Measurements from ENCODE around the gene GPRIN2. TPM values are rescaled to one million over a fixed set of nuclear protein-coding genes. Genes with fewer than 3 reads are reported as not detected.
A peak's percentile ranks its signal among the peaks of the same experiment; 100 is the strongest.

The GPRIN2 gene
- total RNA-seq, 4 donors from 2014 or later, result 32.8 to 61.2 (median 40.4) TPM

GRCh38 chr10:46553238-46554049 lies 3.0 kb downstream of the GPRIN2 start:
- 77% methylated on average over 2 of the region's 2 CpGs for WGBS
- H3K9me3 ChIP-seq, result no peaks in the 10 kb centered on the region
- H3K4me3 ChIP-seq, result no peak overlapping the region
- DNase-seq (ENCODE audit: low spot score in 2 of 2), result peak; percentile 63 to 80
- TF ChIP-seq CTCF (IDR thresholded peaks at IDR 0.05) (no peak), POLR2A (IDR thresholded peaks at IDR 0.05) (no peak), EP300 (IDR thresholded peaks at IDR 0.05) (no peak), POLR2AphosphoS5 (IDR thresholded peaks at IDR 0.05) (no peak)
- H3K4me1 ChIP-seq, result peaks cover 19% of the 10 kb centered on the region
- H3K27ac ChIP-seq, result no peak overlapping the region
- peaks cover 39% of the 10 kb centered on the region for H3K27me3 ChIP-seq
- H3K36me3 ChIP-seq, result no peaks in the 10 kb centered on the region

- 89% methylated on average over 10 of the region's 10 CpGs for WGBS
- no peaks in the 10 kb centered on the region for H3K9me3 ChIP-seq
- H3K4me3 ChIP-seq, result no peak overlapping the region
- H3K27ac ChIP-seq, result no peak overlapping the region
- TF ChIP-seq POLR2AphosphoS5 (IDR thresholded peaks at IDR 0.05) (no peak), CTCF (IDR thresholded peaks at IDR 0.05) (no peak), EP300 (IDR thresholded peaks at IDR 0.05) (no peak), POLR2A (IDR thresholded peaks at IDR 0.05) (no peak)
- H3K4me1 ChIP-seq, result peaks cover 19% of the 10 kb centered on the region
- H3K36me3 ChIP-seq, result no peaks in the 10 kb centered on the region
- DNase-seq (ENCODE audit: low spot score in 2 of 2), result peak; percentile 57 to 76
- H3K27me3 ChIP-seq, result peaks cover 32% of the 10 kb centered on the region
Measured at GRCh38 chr10:46552526-46553237, 3.8 kb downstream of the GPRIN2 start.

GRCh38 chr10:46551701-46552525 lies 4.5 kb downstream of the GPRIN2 start:
- Histone ChIP-seq H3K4me3 (no peak overlapping the region), H3K9me3 (no peaks in the 10 kb centered on the region), H3K36me3 (no peaks in the 10 kb centered on the region), H3K4me1 (peaks cover 18% of the 10 kb centered on the region), H3K27ac (no peak overlapping the region), H3K27me3 (peaks cover 24% of the 10 kb centered on the region)
- 74% methylated on average over 12 of the region's 12 CpGs for WGBS
- peak; percentile 60 to 81 for DNase-seq (ENCODE audit: low spot score in 2 of 2)
- TF ChIP-seq EP300 (IDR thresholded peaks at IDR 0.05) (no peak), POLR2AphosphoS5 (IDR thresholded peaks at IDR 0.05) (no peak), CTCF (IDR thresholded peaks at IDR 0.05) (no peak), POLR2A (IDR thresholded peaks at IDR 0.05) (no peak)

- Histone ChIP-seq H3K4me1 (peaks cover 13% of the 10 kb centered on the region), H3K36me3 (no peaks in the 10 kb centered on the region), H3K9me3 (no peaks in the 10 kb centered on the region), H3K4me3 (no peak overlapping the region), H3K27me3 (peaks cover 16% of the 10 kb centered on the region), H3K27ac (no peak overlapping the region)
- DNase-seq (ENCODE audit: low spot score in 2 of 2), result peak; percentile 57 to 76
- TF ChIP-seq POLR2AphosphoS5 (IDR thresholded peaks at IDR 0.05), result no peak
- no peak for TF ChIP-seq POLR2A (IDR thresholded peaks at IDR 0.05)
- TF ChIP-seq EP300 (IDR thresholded peaks at IDR 0.05), result no peak
- no peak for TF ChIP-seq CTCF (IDR thresholded peaks at IDR 0.05)
- 78% methylated on average over 8 of the region's 8 CpGs for WGBS
Measured at GRCh38 chr10:46550795-46551700, 5.4 kb downstream of the GPRIN2 start.
